GM12875 (cell line): Measurements from ENCODE around the gene SYNRG.
A peak's percentile ranks its signal among the peaks of the same experiment; 100 is the strongest.
"Not testable (repeated sequence)": the region's sequence is repeated elsewhere in the genome, so short reads cannot be mapped to it uniquely, and the experiment has no call there.

ENCODE experiments used
- H3K4me3 ChIP-seq: one replicate; pipeline ENCODE4 v1.5.1; 2011; ENCODE audit warnings: low read depth, low read length, control low read depth
- CTCF ChIP-seq: IDR thresholded peaks from 2 replicates; pipeline ENCODE4 v1.5.1; 2011; ENCODE audit warnings: low read depth, mild to moderate bottlenecking, control low read depth, inconsistent platforms, low read length, moderate library complexity, borderline replicate concordance; ENCODE audit not compliant: insufficient read depth

SYNRG gene

DNA sequence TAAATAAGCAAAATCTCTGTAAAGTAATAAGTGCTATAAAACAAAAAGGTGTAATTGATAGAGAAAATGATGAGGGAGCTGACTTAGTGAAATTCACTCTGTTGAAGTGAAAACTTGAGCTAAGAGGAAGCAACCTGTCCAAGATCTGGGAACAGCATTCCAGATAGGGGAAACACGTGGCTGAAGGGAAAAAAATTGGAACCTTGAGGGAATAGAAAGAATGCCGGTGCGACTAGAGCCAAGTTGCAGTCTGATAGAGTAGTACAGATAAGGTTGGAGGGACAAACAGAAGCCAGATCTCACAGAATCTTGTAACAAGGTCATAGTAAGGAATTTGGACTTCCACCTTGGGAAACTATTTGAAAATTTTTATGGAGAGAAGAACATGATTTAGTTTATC lies 34.7 kb upstream of the SYNRG start:
- no peak for TF ChIP-seq CTCF
- no peak overlapping the region for H3K4me3 ChIP-seq

DNA sequence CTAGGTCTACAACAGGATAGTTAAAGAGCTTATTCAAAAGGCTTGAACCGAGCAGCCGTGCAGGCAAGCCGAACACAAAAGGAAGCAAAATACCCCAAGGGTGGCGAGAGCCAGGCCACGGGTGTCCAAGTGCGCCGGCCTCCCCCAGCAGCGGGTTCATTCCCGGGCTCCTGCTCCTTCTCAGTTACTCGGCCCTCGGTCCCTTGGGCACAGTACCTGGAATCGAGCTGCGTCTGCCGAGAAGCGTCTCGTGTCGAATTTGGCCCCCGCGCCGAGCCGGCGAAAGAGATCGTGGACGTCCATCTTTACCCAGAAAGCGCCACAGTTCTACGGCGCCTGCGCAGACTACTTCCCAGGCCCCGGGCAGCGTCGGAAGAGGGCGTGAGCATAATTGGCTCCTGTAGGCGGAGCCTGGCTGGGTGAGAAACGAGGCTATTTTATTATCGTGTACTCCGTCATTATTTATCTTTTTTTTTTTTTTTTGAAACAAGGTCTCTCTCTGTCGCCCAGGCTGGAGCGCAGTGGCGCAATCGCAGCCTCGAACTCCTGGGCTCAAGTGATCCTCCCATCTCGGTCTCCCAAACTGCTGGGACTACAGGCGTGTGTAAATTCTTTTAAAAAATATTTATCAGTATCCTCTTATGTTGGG lies 34.0 kb upstream of the SYNRG start, which contains the start of gene DDX52:
Gene DDX52 (minus strand): TSS at position 329 of the 649 bp plus-strand sequence. CDS start 26 bp downstream, at position 303.
- TF ChIP-seq CTCF: no peak
- H3K4me3 ChIP-seq: peak within 1 kb of the TSS; percentile 67

DNA sequence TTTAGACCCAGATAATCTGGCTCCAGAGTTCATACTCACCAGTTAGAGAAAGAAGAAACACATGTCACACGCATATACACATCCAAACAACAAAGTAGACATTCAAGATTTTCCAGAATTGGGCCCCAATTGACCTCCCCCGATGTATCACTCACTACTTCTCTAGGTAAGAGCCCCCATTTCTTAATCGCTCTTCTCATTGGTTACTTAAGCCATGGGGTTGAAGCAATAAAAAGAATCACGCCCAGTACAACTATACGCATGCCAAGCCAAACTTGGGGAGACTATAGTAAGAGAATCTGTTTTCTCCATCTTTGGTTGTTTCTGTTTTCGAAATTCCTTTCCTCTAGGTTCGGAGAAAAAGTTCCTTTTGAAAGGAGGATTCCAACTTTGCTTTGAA lies 33.5 kb upstream of the SYNRG start:
- peak overlapping the region; percentile 67 for H3K4me3 ChIP-seq
- no peak for TF ChIP-seq CTCF

DNA sequence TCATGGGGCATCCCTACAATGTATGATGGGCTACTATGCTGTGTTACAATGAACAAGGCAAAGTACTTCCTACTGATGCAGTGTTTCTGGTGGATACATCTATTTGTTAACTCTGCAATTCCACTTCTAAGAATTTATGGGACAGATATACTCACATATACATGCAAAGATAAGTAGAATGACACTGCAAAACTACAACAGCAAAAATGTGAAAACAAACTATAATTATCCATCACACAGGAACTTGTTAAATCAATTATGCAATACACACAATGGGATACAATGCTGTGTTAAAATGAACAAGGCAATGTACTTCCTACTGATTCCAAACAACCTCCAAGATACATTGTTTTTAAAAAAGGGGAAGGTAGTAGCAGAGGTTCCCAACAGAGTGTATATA lies 30.8 kb upstream of the SYNRG start:
- H3K4me3 ChIP-seq: no peak overlapping the region
- no peak for TF ChIP-seq CTCF

DNA sequence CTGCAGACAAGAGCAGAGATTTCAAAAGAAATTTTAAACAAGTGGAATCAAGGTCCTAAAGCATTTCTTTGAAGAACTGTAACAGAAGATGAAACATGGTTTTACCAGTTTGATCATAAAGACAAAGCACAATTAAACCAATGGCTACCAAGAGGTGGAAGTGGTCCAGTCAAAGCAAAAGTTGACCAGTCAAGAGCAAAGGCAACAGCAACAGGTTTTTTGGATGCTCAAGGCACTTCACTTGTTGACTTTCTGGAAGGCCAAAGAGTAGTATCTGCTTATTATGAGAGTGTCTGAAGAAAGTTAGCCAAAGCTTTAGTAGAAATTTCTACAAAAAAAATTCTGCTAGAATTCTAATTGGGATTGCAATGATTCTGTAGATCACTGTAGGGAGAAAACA lies 28.7 kb upstream of the SYNRG start:
- H3K4me3 ChIP-seq: no peak overlapping the region
- no peak for TF ChIP-seq CTCF

GRCh38 chr17:37616430-37616829 lies 7.2 kb upstream of the SYNRG start:
- H3K4me3 ChIP-seq: not testable (repeated sequence)

- no peak overlapping the region for H3K4me3 ChIP-seq
These were observed 5.6 kb upstream of the SYNRG start for GRCh38 chr17:37614823-37615222.

More at GRCh38 chr17:37614823-37615222, 5.6 kb upstream of the SYNRG start:
- no peak for TF ChIP-seq CTCF
